ENCODE results near the gene CPA5.

DNA sequence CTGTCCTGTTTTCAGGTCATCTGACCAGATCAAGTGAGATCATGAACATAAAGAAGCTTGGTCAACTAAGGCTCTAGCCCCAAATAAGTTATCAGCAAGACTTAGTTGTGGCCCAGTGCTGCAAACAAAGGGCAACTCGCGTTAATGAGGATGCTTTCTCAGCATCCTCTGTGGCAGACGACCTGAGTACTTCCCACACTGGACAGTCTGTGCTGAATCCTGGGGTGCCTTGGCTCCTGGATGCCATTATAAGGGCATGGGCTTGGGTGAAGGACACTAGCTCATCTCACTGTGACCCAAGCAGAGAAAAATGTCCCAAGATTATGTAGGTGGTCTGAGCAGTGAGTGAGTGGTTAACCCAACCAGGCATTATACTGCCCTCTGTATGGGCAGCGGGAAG, 13.9 kb downstream of the CPA5 start:
- TF ChIP-seq EZH2phosphoT487 (IDR thresholded peaks at IDR 0.05) (no peak), CTCF (IDR thresholded peaks at IDR 0.05) (no peak)
